Duodenal mucosa (tissue), 2 donors: ENCODE data around the gene PRKAR2A.
"Not testable (repeated sequence)": the region's sequence is repeated elsewhere in the genome, so short reads cannot be mapped to it uniquely, and the experiment has no call there.

Source experiments
- H3K27ac ChIP-seq: one replicate; pipeline ENCODE4 v1.7.0; 2013; ENCODE audit warnings: low read depth, low read length
- H3K27me3 ChIP-seq, 2 donors: one replicate each; pipeline ENCODE4 v1.7.0; 2013; ENCODE audit warnings: low read length in 2 of 2, control low read depth in 1 of 2; ENCODE audit not compliant: insufficient read depth in 2 of 2, control insufficient read depth in 1 of 2
- H3K36me3 ChIP-seq, 2 donors: one replicate each; pipeline ENCODE4 v1.7.0; 2013; ENCODE audit warnings: low read length in 2 of 2, control low read depth in 1 of 2; ENCODE audit not compliant: insufficient read depth in 2 of 2, control insufficient read depth in 1 of 2
- H3K4me1 ChIP-seq, 2 donors: one replicate each; pipeline ENCODE4 v1.7.0; 2013; ENCODE audit warnings: low read length in 2 of 2, control low read depth in 1 of 2; ENCODE audit not compliant: insufficient read depth in 2 of 2, control insufficient read depth in 1 of 2
- H3K4me3 ChIP-seq, 2 donors: one replicate each; pipeline ENCODE4 v1.7.0; 2013; ENCODE audit warnings: low read length in 2 of 2, low read depth in 1 of 2
- H3K9ac ChIP-seq, 2 donors: one replicate each; pipeline ENCODE4 v1.7.0; 2013; ENCODE audit warnings: low read length in 2 of 2, low read depth in 1 of 2
- H3K9me3 ChIP-seq, 2 donors: one replicate each; pipeline ENCODE4 v1.7.0; 2013; ENCODE audit warnings: low read length in 2 of 2, control low read depth in 1 of 2; ENCODE audit not compliant: control insufficient read depth in 1 of 2

Gene PRKAR2A

DNA sequence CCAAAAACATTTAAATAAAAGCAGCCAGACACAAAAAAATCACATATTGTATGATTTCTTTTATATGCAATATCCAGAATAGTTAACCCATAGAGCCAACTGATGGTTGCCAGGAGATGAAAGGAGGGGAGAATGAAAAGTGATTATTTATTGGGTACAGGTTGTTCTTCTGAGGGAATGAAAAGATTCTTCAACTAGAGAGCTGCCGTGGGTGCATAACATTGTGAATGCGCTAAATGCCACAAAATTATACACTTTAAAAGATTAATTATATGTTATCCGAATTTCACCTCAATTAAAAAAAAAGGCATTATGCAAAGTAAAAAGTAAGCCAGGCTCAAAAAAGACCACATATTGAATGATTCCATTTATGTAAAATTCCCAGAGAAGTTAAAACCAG is 36.1 kb downstream of the PRKAR2A start:
- no peaks in the 10 kb centered on the region for H3K9me3 ChIP-seq
- H3K36me3 ChIP-seq = no peaks in the 10 kb centered on the region
- no peaks in the 10 kb centered on the region for H3K27me3 ChIP-seq
- no peaks in the 10 kb centered on the region for H3K4me1 ChIP-seq
- H3K27ac ChIP-seq = no peak overlapping the region
- no peak overlapping the region for H3K4me3 ChIP-seq
- H3K9ac ChIP-seq = no peak overlapping the region

- no peaks in the 10 kb centered on the region for H3K4me1 ChIP-seq
- H3K36me3 ChIP-seq = no peaks in the 10 kb centered on the region
These were observed 42.7 kb downstream of the PRKAR2A start for GRCh38 chr3:48804930-48805329.

DNA sequence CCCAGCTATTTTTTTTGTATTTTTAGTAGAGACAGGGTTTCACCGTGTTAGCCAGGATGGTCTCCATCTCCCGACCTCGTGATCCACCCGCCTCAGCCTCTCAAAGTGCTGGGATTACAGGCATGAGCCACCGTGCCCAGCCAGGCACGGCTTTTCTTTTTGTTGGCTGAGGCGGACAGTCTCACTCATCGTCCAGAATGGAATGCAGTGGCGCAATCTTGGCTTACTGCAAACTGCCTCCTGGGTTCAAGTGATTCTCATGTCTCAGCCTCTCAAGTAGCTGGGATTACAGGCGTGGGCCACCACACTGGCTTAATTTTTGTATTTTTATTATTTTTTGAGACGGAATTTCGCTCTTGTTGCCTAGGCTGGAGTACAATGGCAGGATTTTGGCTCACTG is 46.8 kb downstream of the PRKAR2A start:
- H3K4me1 ChIP-seq, H3K27ac ChIP-seq, H3K27me3 ChIP-seq, H3K9ac ChIP-seq, H3K4me3 ChIP-seq, H3K36me3 ChIP-seq, H3K9me3 ChIP-seq: not testable (repeated sequence)

More at GRCh38 chr3:48804930-48805329, 42.7 kb downstream of the PRKAR2A start:
- Histone ChIP-seq H3K4me3 (no peak overlapping the region), H3K27me3 (no peaks in the 10 kb centered on the region), H3K27ac (no peak overlapping the region), H3K9me3 (no peaks in the 10 kb centered on the region), H3K9ac (no peak overlapping the region)

GRCh38 chr3:48798998-48799397 is 48.7 kb downstream of the PRKAR2A start:
- Histone ChIP-seq H3K27ac (no peak overlapping the region), H3K9me3 (no peaks in the 10 kb centered on the region), H3K9ac (no peak overlapping the region), H3K27me3 (no peaks in the 10 kb centered on the region), H3K36me3 (no peaks in the 10 kb centered on the region), H3K4me1 (no peaks in the 10 kb centered on the region), H3K4me3 (no peak overlapping the region)

- no peaks in the 10 kb centered on the region for H3K27me3 ChIP-seq
- no peak overlapping the region for H3K27ac ChIP-seq
- no peak overlapping the region for H3K9ac ChIP-seq
- no peak overlapping the region for H3K4me3 ChIP-seq
- H3K9me3 ChIP-seq = no peaks in the 10 kb centered on the region
- H3K36me3 ChIP-seq = peaks cover 0 to 4% of the 10 kb centered on the region in 2 donors
- no peaks in the 10 kb centered on the region for H3K4me1 ChIP-seq
These were observed 50.0 kb downstream of the PRKAR2A start for GRCh38 chr3:48797626-48798025.

DNA sequence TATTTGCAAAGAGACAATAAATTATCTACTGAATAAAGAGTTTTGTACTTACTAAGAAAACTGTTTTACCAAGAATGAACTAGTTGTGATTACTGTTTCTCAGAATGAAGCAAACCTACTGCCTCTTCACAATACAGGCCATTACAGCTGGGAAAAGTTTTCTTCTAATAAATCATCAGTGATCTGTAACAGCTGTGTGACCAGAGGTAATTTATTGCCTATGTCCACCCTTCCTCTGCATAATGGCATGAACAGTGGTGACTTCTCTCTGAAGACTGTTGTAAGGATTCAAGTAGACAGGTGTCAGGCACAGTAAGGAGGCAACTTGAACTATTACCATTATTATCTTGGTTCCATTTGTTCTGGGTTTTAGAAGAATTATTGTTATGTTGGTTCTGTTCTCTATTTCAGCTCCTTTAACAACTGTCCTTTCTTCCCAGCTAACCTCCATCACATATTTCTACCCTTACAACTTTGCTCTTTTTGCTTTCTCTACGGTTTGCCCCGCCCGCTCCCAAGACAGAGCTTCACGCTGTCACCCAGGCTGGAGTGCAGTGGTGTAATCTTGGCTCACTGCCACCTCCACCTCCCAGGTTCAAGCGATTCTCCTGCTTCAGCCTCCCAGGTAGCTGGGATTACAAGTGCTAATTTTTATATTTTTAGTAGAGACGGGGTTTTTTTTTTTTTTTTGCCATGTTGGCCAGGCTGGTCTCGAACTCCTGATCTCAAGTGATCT is 51.5 kb downstream of the PRKAR2A start:
- H3K9me3 ChIP-seq = no peaks in the 10 kb centered on the region
- H3K36me3 ChIP-seq = peaks cover 0 to 4% of the 10 kb centered on the region in 2 donors
- no peak overlapping the region for H3K27ac ChIP-seq
- no peak overlapping the region for H3K4me3 ChIP-seq
- no peak overlapping the region for H3K9ac ChIP-seq
- no peaks in the 10 kb centered on the region for H3K4me1 ChIP-seq
- H3K27me3 ChIP-seq = no peaks in the 10 kb centered on the region

DNA sequence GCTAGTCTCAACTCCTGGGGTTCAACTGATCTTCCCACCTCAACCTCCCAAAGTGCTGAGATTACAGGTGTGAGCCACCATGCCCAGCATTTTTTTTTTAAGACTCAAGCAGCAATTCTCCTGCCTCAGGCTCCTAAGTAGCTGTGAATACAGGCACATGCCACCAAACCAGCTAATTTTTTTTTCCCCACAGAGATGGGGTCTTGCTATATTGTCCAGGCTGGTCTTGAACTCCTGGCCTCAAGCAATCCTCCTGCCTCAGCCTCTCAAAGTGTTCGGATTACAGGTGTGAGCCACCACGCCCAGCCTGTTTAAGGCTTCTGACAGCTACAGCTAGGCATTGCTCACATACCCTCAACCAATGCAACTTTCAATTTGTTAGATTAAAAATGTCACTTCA is 54.2 kb downstream of the PRKAR2A start:
- not testable (repeated sequence) for H3K4me3 ChIP-seq, H3K27ac ChIP-seq, H3K27me3 ChIP-seq, H3K9ac ChIP-seq, H3K9me3 ChIP-seq, H3K4me1 ChIP-seq
- peaks cover 0 to 19% of the 10 kb centered on the region in 2 donors for H3K36me3 ChIP-seq

- Histone ChIP-seq H3K4me1 (no peaks in the 10 kb centered on the region), H3K36me3 (peaks cover 0 to 21% of the 10 kb centered on the region in 2 donors), H3K27ac (no peak overlapping the region), H3K27me3 (no peaks in the 10 kb centered on the region), H3K9me3 (no peaks in the 10 kb centered on the region), H3K4me3 (no peak overlapping the region), H3K9ac (no peak overlapping the region)
These were observed 58.0 kb downstream of the PRKAR2A start for GRCh38 chr3:48789665-48790064.

DNA sequence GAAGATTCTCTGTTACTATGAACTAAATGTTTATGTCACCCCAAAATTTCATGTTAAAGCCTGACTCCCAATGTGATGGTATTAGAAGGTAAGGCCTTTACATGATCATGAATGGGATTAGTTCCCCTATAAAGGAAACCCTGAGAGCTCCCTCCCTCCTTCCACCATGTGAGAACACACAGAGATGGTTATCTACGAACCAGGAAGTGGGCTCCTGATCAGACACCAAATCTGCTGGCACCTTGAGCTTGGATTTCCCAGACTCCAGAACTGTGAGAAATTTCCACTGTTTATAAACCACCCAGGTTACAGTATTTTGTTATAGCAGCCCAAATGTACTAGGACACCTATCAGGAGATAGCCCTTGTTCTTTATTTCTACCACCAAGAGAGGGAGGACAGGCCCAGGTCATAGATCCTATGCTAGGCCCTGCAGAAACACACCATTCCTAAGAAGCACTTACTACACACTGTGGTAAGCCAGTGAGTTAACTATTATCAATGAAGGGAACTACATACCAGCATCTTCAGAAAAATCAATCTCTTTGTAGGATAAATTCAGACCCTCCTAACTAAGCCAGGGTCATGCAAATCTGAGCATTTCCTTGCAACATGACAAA is 59.0 kb downstream of the PRKAR2A start:
- Histone ChIP-seq H3K36me3 (peaks cover 5 to 19% of the 10 kb centered on the region in 2 donors), H3K27me3 (no peaks in the 10 kb centered on the region), H3K9ac (no peak overlapping the region), H3K4me3 (no peak overlapping the region), H3K27ac (no peak overlapping the region), H3K9me3 (no peaks in the 10 kb centered on the region), H3K4me1 (no peaks in the 10 kb centered on the region)

GRCh38 chr3:48784426-48785120 is 63.1 kb downstream of the PRKAR2A start:
- Histone ChIP-seq H3K27me3 (no peaks in the 10 kb centered on the region), H3K9me3 (no peaks in the 10 kb centered on the region), H3K9ac (no peak overlapping the region), H3K4me3 (no peak overlapping the region), H3K4me1 (no peaks in the 10 kb centered on the region), H3K36me3 (peaks cover 5 to 26% of the 10 kb centered on the region in 2 donors), H3K27ac (no peak overlapping the region)
